GM23338 (cell line): ENCODE measurements around the gene KLHL17. TPM values are rescaled to one million over a fixed set of nuclear protein-coding genes. Genes with fewer than 3 reads are reported as not detected.

ENCODE experiments used
- ATAC-seq: fragments of 200-7000 bp; cut with Tn5 transposase; 3 replicates; pipeline ENCODE4 v1.9.1; 2020
- DNase-seq: peaks from one replicate; pipeline ENCODE4 v3.0.0-alpha.2; 2015; ENCODE audit warnings: low spot score
- H2AFZ ChIP-seq: fragments of 200-600 bp; sonication (generic); 2 replicates; pipeline ENCODE4 v1.8.0; 2016; ENCODE audit warnings: antibody characterized with exemption, mild to moderate bottlenecking, moderate library complexity
- H3F3A ChIP-seq: fragments of 200-600 bp; sonication (generic); replicated peaks from 2 replicates; pipeline ENCODE4 v1.8.0; 2017; ENCODE audit warnings: antibody characterized with exemption, mixed run types, low read depth
- H3K27ac ChIP-seq: fragments of 200-600 bp; sonication (generic); 2 replicates; pipeline ENCODE4 v1.6.1; 2016; ENCODE audit warnings: low read depth
- H3K27me3 ChIP-seq: fragments of 200-600 bp; sonication (generic); 2 replicates; pipeline ENCODE4 v1.8.0; 2016; ENCODE audit warnings: mild to moderate bottlenecking, mixed run types, moderate library complexity; ENCODE audit not compliant: insufficient read depth
- H3K36me3 ChIP-seq: fragments of 200-600 bp; sonication (generic); 2 replicates; pipeline ENCODE4 v1.8.0; 2016; ENCODE audit warnings: mild to moderate bottlenecking; ENCODE audit not compliant: insufficient read depth
- H3K4me1 ChIP-seq: fragments of 200-600 bp; sonication (generic); 2 replicates; pipeline ENCODE4 v1.8.0; 2016; ENCODE audit warnings: mild to moderate bottlenecking, moderate library complexity; ENCODE audit not compliant: insufficient read depth
- H3K4me2 ChIP-seq: fragments of 200-600 bp; sonication (generic); 2 replicates; pipeline ENCODE4 v1.7.1; 2017; ENCODE audit warnings: mixed run types
- H3K4me3 ChIP-seq: fragments of 200-600 bp; sonication (generic); 2 replicates; pipeline ENCODE4 v1.6.1; 2016; ENCODE audit warnings: mixed run types
- H3K79me2 ChIP-seq: fragments of 200-600 bp; sonication (generic); replicated peaks from 2 replicates; pipeline ENCODE4 v1.8.0; 2017; ENCODE audit warnings: mild to moderate bottlenecking; ENCODE audit not compliant: insufficient read depth
- H3K9me2 ChIP-seq: fragments of 200-600 bp; sonication (generic); 2 replicates; pipeline ENCODE4 v1.8.0; 2017; ENCODE audit not compliant: insufficient read depth
- H4K20me1 ChIP-seq: fragments of 200-600 bp; sonication (generic); replicated peaks from 2 replicates; pipeline ENCODE4 v1.8.0; 2017; ENCODE audit warnings: mild to moderate bottlenecking; ENCODE audit not compliant: insufficient read depth
- H3K27ac Mint-ChIP-seq: 2 replicates; pipeline ENCODE4 v1.8.0; 2020; ENCODE audit warnings: inconsistent platforms, mild to moderate bottlenecking, moderate library complexity, mixed read lengths
- H3K27me3 Mint-ChIP-seq: 3 replicates; pipeline ENCODE4 v1.8.0; 2022; ENCODE audit warnings: low read depth, mild to moderate bottlenecking, moderate library complexity, mixed read lengths, inconsistent platforms; ENCODE audit not compliant: insufficient read depth, poor library complexity
- H3K36me3 Mint-ChIP-seq: 3 replicates; pipeline ENCODE4 v1.8.0; 2021; ENCODE audit warnings: low read depth, mild to moderate bottlenecking, inconsistent platforms, moderate library complexity, mixed read lengths
- H3K4me1 Mint-ChIP-seq: 3 replicates; pipeline ENCODE4 v1.8.0; 2020; ENCODE audit warnings: mild to moderate bottlenecking, inconsistent platforms, mixed read lengths
- H3K4me3 Mint-ChIP-seq: 3 replicates; pipeline ENCODE4 v1.8.0; 2021; ENCODE audit warnings: moderate library complexity, mild to moderate bottlenecking, inconsistent platforms, mixed read lengths
- H3K9me3 Mint-ChIP-seq: 3 replicates; pipeline ENCODE4 v1.8.0; 2020; ENCODE audit warnings: moderate library complexity, mild to moderate bottlenecking, inconsistent platforms, mixed read lengths
- CREB1 ChIP-seq: fragments of 250-450 bp; sonication (Bioruptor Pico); IDR thresholded peaks from 2 replicates; pipeline ENCODE4 v1.5.0; 2020; ENCODE audit warnings: low read depth, mild to moderate bottlenecking, moderate library complexity
- EZH2 ChIP-seq: fragments of 200-600 bp; sonication (generic); IDR thresholded peaks from one replicate; pipeline ENCODE4 v1.8.0; 2017; ENCODE audit warnings: antibody characterized with exemption, mild to moderate bottlenecking, low read depth; ENCODE audit not compliant: unreplicated experiment
- EZH2phosphoT487 ChIP-seq: fragments of 200-600 bp; sonication (generic); IDR thresholded peaks from one replicate; pipeline ENCODE4 v1.8.1; 2018; ENCODE audit warnings: antibody characterized with exemption; ENCODE audit not compliant: unreplicated experiment
- JUNB ChIP-seq: IDR thresholded peaks from one replicate; pipeline ENCODE4 v1.6.1; 2016; ENCODE audit warnings: antibody characterized with exemption; ENCODE audit not compliant: unreplicated experiment
- NANOG ChIP-seq: IDR thresholded peaks from 2 replicates; pipeline ENCODE4 v1.6.1; 2016; ENCODE audit warnings: antibody characterized with exemption, borderline replicate concordance
- POLR2AphosphoS5 ChIP-seq: IDR thresholded peaks from 2 replicates; pipeline ENCODE4 v1.6.1; 2016; ENCODE audit warnings: antibody characterized with exemption, low read depth
- STAT1 ChIP-seq: IDR thresholded peaks from one replicate; pipeline ENCODE4 v1.6.1; 2016; ENCODE audit warnings: antibody characterized with exemption; ENCODE audit not compliant: unreplicated experiment
- ZNF114 ChIP-seq: fragments of 250-450 bp; sonication (Bioruptor Pico); IDR thresholded peaks from 2 replicates; pipeline ENCODE4 v1.5.0; 2020; ENCODE audit warnings: mild to moderate bottlenecking, moderate library complexity
- ZNF331 ChIP-seq: fragments of 250-450 bp; sonication (Bioruptor Pico); IDR thresholded peaks from 2 replicates; pipeline ENCODE4 v1.5.0; 2020; ENCODE audit warnings: low read depth, mild to moderate bottlenecking, moderate library complexity
- polyA plus RNA-seq: library from polyadenylated mRNA; unstranded; fragments of >200 nt; fragmentation: Nextera tagmentation; extraction: Ambion mirVana; gene quantifications from 2 replicates; pipeline ENCODE4 v1.2.1, GENCODE V29; 2016
- total RNA-seq: library from RNA; depleted of rRNA; stranded (reverse); fragments of >200 nt; shearing (Covaris generic); gene quantifications from 2 replicates; pipeline ENCODE4 v1.2.3, GENCODE V29; 2014
- TF ChIP-seq, protein P1 (sequence below): IDR thresholded peaks from 2 replicates; pipeline ENCODE4 v1.6.1; 2016; ENCODE audit warnings: antibody characterized with exemption
- TF ChIP-seq, protein P2 (sequence below), 2 experiments: fragments of 200-600 bp in 1 of 2; sonication (generic) in 1 of 2; conservative IDR thresholded peaks; 2 replicates each; pipeline versions ENCODE4 v1.5.1 to v1.6.1; 2016 to 2017; ENCODE audit warnings: antibody characterized with exemption in 2 of 2, low read depth in 2 of 2, mild to moderate bottlenecking in 2 of 2, moderate library complexity in 1 of 2
- TF ChIP-seq, protein P3 (sequence below): fragments of 250-450 bp; sonication (Bioruptor Pico); IDR thresholded peaks from 2 replicates; pipeline ENCODE4 v1.5.0; 2020; ENCODE audit warnings: mild to moderate bottlenecking, moderate library complexity

Gene KLHL17
- total and polyA plus RNA-seq, 2 experiments from 2014 or later, result 16.5 to 37.1 TPM

DNA sequence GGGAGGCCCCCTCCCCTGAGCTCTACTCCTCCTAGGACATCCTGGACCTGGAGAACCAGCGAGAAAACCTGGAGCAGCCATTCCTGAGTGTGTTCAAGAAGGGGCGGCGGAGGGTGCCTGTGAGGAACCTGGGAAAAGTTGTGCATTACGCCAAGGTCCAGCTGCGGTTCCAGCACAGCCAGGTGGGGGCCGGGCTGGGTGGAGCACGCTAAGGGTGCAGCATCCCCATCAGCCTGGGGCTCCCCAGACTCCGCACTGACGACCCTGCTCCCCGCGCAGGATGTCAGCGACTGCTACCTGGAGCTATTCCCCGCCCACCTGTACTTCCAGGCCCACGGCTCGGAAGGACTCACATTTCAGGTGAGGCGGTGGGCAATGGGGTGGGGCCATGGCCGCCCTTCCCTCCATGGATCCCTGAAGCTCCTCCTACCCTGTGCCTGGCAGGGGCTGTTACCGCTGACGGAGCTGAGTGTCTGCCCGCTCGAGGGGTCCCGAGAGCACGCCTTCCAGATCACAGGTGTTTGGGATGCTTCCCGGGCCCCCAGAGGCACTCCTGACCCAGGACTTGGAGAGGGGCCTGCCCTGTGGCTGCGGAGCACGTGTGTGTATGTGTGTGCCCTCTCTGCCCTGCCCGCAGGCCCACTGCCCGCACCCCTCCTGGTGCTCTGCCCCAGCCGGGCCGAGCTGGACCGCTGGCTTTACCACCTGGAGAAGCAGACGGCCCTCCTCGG is 10.0 kb downstream of the KLHL17 start:
- Histone ChIP-seq H3K9me2 (no peaks in the 10 kb centered on the region), H3K4me2 (peak overlapping the region; percentile 71), H4K20me1 (0 out of 2 replicates have a peak, but pooled peaks cover 2% of the 10 kb centered on the region), H3K4me3 (peak overlapping the region; percentile 41; the same call in 1 of the 2 replicates), H3K36me3 (no peaks in the 10 kb centered on the region), H3K79me2 (no peaks in the 10 kb centered on the region), H3F3A (peaks cover 7% of the 10 kb centered on the region), H2AFZ (no peak overlapping the region), H3K4me1 (no peaks in the 10 kb centered on the region; the same call in 1 of the 2 replicates), H3K27me3 (peaks cover 40% of the 10 kb centered on the region), H3K27ac (no peak overlapping the region)
- no peak for TF ChIP-seq STAT1
- TF ChIP-seq CREB1 (CRISPR knock-in tag), result no peak
- no peak for TF ChIP-seq EZH2phosphoT487
- TF ChIP-seq JUNB, result no peak
- TF ChIP-seq, protein P1, sequence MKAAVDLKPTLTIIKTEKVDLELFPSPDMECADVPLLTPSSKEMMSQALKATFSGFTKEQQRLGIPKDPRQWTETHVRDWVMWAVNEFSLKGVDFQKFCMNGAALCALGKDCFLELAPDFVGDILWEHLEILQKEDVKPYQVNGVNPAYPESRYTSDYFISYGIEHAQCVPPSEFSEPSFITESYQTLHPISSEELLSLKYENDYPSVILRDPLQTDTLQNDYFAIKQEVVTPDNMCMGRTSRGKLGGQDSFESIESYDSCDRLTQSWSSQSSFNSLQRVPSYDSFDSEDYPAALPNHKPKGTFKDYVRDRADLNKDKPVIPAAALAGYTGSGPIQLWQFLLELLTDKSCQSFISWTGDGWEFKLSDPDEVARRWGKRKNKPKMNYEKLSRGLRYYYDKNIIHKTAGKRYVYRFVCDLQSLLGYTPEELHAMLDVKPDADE, result no peak
- no peak for TF ChIP-seq ZNF331 (CRISPR knock-in tag)
- TF ChIP-seq EZH2, result no peak
- TF ChIP-seq, protein P2, sequence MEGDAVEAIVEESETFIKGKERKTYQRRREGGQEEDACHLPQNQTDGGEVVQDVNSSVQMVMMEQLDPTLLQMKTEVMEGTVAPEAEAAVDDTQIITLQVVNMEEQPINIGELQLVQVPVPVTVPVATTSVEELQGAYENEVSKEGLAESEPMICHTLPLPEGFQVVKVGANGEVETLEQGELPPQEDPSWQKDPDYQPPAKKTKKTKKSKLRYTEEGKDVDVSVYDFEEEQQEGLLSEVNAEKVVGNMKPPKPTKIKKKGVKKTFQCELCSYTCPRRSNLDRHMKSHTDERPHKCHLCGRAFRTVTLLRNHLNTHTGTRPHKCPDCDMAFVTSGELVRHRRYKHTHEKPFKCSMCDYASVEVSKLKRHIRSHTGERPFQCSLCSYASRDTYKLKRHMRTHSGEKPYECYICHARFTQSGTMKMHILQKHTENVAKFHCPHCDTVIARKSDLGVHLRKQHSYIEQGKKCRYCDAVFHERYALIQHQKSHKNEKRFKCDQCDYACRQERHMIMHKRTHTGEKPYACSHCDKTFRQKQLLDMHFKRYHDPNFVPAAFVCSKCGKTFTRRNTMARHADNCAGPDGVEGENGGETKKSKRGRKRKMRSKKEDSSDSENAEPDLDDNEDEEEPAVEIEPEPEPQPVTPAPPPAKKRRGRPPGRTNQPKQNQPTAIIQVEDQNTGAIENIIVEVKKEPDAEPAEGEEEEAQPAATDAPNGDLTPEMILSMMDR (conservative IDR thresholded peaks at IDR 0.05; ENCODE audit: low read depth in 2 of 2), result no peak
- TF ChIP-seq, protein P3, sequence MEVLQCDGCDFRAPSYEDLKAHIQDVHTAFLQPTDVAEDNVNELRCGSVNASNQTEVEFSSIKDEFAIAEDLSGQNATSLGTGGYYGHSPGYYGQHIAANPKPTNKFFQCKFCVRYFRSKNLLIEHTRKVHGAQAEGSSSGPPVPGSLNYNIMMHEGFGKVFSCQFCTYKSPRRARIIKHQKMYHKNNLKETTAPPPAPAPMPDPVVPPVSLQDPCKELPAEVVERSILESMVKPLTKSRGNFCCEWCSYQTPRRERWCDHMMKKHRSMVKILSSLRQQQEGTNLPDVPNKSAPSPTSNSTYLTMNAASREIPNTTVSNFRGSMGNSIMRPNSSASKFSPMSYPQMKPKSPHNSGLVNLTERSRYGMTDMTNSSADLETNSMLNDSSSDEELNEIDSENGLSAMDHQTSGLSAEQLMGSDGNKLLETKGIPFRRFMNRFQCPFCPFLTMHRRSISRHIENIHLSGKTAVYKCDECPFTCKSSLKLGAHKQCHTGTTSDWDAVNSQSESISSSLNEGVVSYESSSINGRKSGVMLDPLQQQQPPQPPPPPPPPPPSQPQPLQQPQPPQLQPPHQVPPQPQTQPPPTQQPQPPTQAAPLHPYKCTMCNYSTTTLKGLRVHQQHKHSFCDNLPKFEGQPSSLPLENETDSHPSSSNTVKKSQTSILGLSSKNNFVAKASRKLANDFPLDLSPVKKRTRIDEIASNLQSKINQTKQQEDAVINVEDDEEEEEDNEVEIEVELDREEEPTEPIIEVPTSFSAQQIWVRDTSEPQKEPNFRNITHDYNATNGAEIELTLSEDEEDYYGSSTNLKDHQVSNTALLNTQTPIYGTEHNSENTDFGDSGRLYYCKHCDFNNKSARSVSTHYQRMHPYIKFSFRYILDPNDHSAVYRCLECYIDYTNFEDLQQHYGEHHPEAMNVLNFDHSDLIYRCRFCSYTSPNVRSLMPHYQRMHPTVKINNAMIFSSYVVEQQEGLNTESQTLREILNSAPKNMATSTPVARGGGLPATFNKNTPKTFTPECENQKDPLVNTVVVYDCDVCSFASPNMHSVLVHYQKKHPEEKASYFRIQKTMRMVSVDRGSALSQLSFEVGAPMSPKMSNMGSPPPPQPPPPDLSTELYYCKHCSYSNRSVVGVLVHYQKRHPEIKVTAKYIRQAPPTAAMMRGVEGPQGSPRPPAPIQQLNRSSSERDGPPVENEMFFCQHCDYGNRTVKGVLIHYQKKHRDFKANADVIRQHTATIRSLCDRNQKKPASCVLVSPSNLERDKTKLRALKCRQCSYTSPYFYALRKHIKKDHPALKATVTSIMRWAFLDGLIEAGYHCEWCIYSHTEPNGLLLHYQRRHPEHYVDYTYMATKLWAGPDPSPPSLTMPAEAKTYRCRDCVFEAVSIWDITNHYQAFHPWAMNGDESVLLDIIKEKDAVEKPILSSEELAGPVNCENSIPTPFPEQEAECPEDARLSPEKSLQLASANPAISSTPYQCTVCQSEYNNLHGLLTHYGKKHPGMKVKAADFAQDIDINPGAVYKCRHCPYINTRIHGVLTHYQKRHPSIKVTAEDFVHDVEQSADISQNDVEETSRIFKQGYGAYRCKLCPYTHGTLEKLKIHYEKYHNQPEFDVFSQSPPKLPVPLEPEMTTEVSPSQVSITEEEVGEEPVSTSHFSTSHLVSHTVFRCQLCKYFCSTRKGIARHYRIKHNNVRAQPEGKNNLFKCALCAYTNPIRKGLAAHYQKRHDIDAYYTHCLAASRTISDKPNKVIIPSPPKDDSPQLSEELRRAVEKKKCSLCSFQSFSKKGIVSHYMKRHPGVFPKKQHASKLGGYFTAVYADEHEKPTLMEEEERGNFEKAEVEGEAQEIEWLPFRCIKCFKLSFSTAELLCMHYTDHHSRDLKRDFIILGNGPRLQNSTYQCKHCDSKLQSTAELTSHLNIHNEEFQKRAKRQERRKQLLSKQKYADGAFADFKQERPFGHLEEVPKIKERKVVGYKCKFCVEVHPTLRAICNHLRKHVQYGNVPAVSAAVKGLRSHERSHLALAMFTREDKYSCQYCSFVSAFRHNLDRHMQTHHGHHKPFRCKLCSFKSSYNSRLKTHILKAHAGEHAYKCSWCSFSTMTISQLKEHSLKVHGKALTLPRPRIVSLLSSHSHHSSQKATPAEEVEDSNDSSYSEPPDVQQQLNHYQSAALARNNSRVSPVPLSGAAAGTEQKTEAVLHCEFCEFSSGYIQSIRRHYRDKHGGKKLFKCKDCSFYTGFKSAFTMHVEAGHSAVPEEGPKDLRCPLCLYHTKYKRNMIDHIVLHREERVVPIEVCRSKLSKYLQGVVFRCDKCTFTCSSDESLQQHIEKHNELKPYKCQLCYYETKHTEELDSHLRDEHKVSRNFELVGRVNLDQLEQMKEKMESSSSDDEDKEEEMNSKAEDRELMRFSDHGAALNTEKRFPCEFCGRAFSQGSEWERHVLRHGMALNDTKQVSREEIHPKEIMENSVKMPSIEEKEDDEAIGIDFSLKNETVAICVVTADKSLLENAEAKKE (CRISPR knock-in tag), result no peak
- no peak for TF ChIP-seq POLR2AphosphoS5
- no peak for TF ChIP-seq NANOG
- no peak for TF ChIP-seq ZNF114
- H3K36me3 Mint-ChIP-seq, result no peaks in the 10 kb centered on the region
- ATAC-seq (peak; percentile 49), DNase-seq (peak; percentile 71)
- no peak overlapping the region for H3K27ac Mint-ChIP-seq
- H3K4me3 Mint-ChIP-seq, result peak overlapping the region; percentile 36; the same call in 1 of the 3 replicates
- peaks cover 38% of the 10 kb centered on the region for H3K27me3 Mint-ChIP-seq
- no peaks in the 10 kb centered on the region; the same call in 2 of the 3 replicates for H3K4me1 Mint-ChIP-seq
- no peaks in the 10 kb centered on the region for H3K9me3 Mint-ChIP-seq
